Mesothelial cell of epicardium (in vitro differentiated cells): Measurements from ENCODE around the gene OR6S1. TPM values are rescaled to one million over a fixed set of nuclear protein-coding genes. Genes with fewer than 3 reads are reported as not detected.

Experiments used
- DNase-seq, 2 experiments: peaks; one replicate each; pipeline ENCODE4 v3.0.0; 2021; ENCODE audit warnings: low spot score in 2 of 2; ENCODE audit not compliant: unreplicated experiment in 2 of 2
- H3K27ac Mint-ChIP-seq: 2 replicates; pipeline ENCODE4 v1.8.0; 2021; ENCODE audit warnings: mixed read lengths
- H3K27me3 Mint-ChIP-seq: 2 replicates; pipeline ENCODE4 v1.8.0; 2021; ENCODE audit warnings: low read depth, mixed read lengths
- H3K36me3 Mint-ChIP-seq: 2 replicates; pipeline ENCODE4 v1.8.0; 2021; ENCODE audit warnings: mixed read lengths
- H3K4me1 Mint-ChIP-seq: 2 replicates; pipeline ENCODE4 v1.8.0; 2021; ENCODE audit warnings: mixed read lengths
- H3K4me3 Mint-ChIP-seq: 2 replicates; pipeline ENCODE4 v1.8.0; 2021; ENCODE audit warnings: mild to moderate bottlenecking, moderate library complexity, mixed read lengths
- H3K9me3 Mint-ChIP-seq: 2 replicates; pipeline ENCODE4 v1.8.0; 2021; ENCODE audit warnings: mixed read lengths
- CTCF ChIP-seq: fragments of 200-600 bp; sonication (generic); IDR thresholded peaks from one replicate; pipeline ENCODE4 v1.5.0; 2021; ENCODE audit warnings: antibody characterized with exemption; ENCODE audit not compliant: unreplicated experiment
- total RNA-seq: library from RNA; stranded (reverse); gene quantifications from 3 replicates; pipeline ENCODE4 v1.2.1, GENCODE V29; 2021

The OR6S1 gene
- total RNA-seq, 1 donor from 2014 or later = not detected

DNA sequence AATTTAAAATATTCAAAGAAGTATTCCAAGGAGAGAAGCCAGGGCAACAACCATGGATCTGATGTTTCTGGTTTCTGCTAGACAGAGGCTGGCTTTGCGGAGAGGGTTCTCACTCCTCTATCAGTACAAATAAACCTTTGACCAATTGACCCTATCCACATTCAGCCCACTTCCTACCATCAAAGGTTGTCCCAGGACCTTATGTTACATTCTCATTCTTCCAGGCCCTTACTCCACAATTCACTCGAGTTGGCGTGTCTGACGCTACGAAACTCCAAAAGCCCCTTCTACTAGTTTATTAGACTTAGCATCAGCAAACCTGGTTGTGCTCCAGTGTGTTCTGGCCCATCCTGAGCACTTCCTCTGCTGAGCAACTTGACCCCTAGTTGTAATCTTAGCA lies 25.5 kb downstream of the OR6S1 start:
- Mint-ChIP-seq H3K36me3 (no peaks in the 10 kb centered on the region), H3K27me3 (no peaks in the 10 kb centered on the region), H3K9me3 (no peaks in the 10 kb centered on the region), H3K4me3 (no peak overlapping the region), H3K4me1 (peaks cover 9% of the 10 kb centered on the region), H3K27ac (no peak overlapping the region)
- DNase-seq = no peak
- TF ChIP-seq CTCF = no peak

GRCh38 chr14:20614038-20614840 lies 27.3 kb downstream of the OR6S1 start:
- H3K27ac Mint-ChIP-seq = no peak overlapping the region
- no peak for DNase-seq
- H3K9me3 Mint-ChIP-seq = no peaks in the 10 kb centered on the region
- peaks cover 9% of the 10 kb centered on the region for H3K4me1 Mint-ChIP-seq
- no peak overlapping the region for H3K4me3 Mint-ChIP-seq
- no peaks in the 10 kb centered on the region for H3K36me3 Mint-ChIP-seq
- TF ChIP-seq CTCF = no peak
- H3K27me3 Mint-ChIP-seq = no peaks in the 10 kb centered on the region

DNA sequence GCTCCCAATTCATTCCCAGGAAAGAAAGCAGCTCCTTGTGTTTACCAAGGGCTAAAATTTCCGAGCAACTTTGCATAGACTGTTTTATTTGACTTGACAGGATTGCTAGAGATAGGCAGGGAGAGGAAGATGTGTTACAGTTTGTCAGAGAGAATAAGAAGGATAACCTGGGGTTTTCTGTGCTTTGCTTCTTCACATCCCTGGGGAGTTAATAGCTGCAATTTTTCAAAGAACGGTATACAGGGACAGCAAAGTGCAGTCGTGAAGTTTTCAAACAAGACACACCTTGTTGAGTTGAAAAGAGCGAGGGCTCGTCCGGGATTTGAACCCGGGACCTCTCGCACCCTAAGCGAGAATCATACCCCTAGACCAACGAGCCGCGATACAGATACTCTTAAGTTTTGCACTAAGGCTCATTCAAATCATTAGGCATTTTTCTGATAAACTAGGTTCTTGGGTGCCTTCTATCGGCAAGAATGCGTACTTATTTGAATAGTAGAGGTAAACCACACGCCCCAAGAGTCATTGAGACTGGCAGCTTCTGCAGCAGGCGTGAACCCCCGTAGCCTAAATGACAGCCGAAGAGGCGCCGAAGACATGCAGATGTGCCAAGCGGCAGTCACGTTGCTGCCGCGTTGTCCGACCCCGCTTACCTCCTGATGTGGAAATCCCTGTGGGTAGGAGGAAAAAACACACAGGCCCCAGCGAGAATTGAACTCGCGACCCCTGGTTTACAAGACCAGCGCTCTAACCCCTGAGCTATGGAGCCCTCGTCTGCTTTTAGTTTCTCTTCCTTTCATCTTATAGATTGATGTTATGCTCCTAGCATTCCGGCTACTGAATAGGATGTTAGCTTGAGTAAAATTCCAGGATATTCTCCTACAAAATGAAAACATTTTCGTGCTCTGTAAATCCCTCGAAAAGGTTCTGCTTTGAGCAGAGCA lies 28.1 kb downstream of the OR6S1 start:
- no peaks in the 10 kb centered on the region for H3K9me3 Mint-ChIP-seq
- no peak overlapping the region for H3K27ac Mint-ChIP-seq
- H3K4me3 Mint-ChIP-seq = no peak overlapping the region
- H3K36me3 Mint-ChIP-seq = no peaks in the 10 kb centered on the region
- peak; percentile 44 to 81 for DNase-seq
- H3K4me1 Mint-ChIP-seq = peaks cover 9% of the 10 kb centered on the region
- peak; percentile 89 for TF ChIP-seq CTCF
- no peaks in the 10 kb centered on the region for H3K27me3 Mint-ChIP-seq

DNA sequence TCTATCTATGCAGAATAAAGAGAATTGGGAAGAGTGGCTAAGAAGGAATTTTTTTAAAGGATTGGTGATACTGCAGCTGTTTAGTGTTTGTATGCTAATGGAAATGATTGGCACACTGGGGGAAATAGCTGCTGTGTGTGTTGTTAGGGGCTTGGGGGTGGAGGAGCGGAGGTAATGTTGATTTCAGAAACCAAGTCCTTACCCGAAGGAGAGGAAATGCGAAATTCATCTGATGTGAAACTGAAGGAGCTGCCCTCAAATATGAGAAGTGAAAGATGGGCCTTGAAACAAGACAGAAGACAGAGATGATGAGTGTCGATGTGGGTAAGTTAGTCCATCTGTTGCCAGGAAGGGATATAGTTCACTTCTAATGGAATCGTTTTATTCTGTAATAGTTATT lies 29.1 kb downstream of the OR6S1 start:
- no peak for TF ChIP-seq CTCF
- H3K36me3 Mint-ChIP-seq = no peaks in the 10 kb centered on the region
- no peak overlapping the region for H3K27ac Mint-ChIP-seq
- H3K4me1 Mint-ChIP-seq = peaks cover 9% of the 10 kb centered on the region
- no peaks in the 10 kb centered on the region for H3K9me3 Mint-ChIP-seq
- DNase-seq = no peak
- H3K27me3 Mint-ChIP-seq = no peaks in the 10 kb centered on the region
- no peak overlapping the region for H3K4me3 Mint-ChIP-seq

GRCh38 chr14:20611277-20611676 lies 30.2 kb downstream of the OR6S1 start:
- Mint-ChIP-seq H3K9me3 (no peaks in the 10 kb centered on the region), H3K4me1 (peaks cover 9% of the 10 kb centered on the region), H3K36me3 (no peaks in the 10 kb centered on the region), H3K4me3 (no peak overlapping the region), H3K27me3 (no peaks in the 10 kb centered on the region), H3K27ac (no peak overlapping the region)
- TF ChIP-seq CTCF = no peak
- DNase-seq = no peak
